K562 (cell line): Measurements from ENCODE around the gene ZNF521.

ENCODE experiments used
- CC2D1A ChIP-seq: fragments of 450-650 bp; IDR thresholded peaks from 2 replicates; pipeline ENCODE4 v1.6.1; 2017; ENCODE audit warnings: mild to moderate bottlenecking
- HDAC6 ChIP-seq: IDR thresholded peaks from 2 replicates; pipeline ENCODE4 v1.6.1; 2012; ENCODE audit warnings: low read depth, mild to moderate bottlenecking, control low read depth, inconsistent platforms, low read length, moderate library complexity
- POLR2A ChIP-seq: fragments of 450-650 bp; conservative IDR thresholded peaks from 2 replicates; pipeline ENCODE4 v1.6.1; 2016
- ZNF274 ChIP-seq: IDR thresholded peaks from 2 replicates; pipeline ENCODE4 v1.6.1; 2011; ENCODE audit warnings: low read depth, mild to moderate bottlenecking, low read length, moderate library complexity, borderline replicate concordance
- ZNF282 ChIP-seq: sonication (generic); formaldehyde crosslinking; IDR thresholded peaks from 2 replicates; pipeline ENCODE4 v1.8.1; 2023; ENCODE audit warnings: missing genetic modification reagents

GRCh38 chr18:25171334-25171733, 180.6 kb downstream of the ZNF521 start:
- TF ChIP-seq ZNF274 (no peak), CC2D1A (no peak), POLR2A (no peak), HDAC6 (no peak), ZNF282 (CRISPR knock-in tag) (no peak)
